Measurements from ENCODE around the gene RAB20. TPM values are rescaled to one million over a fixed set of nuclear protein-coding genes. Genes with fewer than 3 reads are reported as not detected.

RAB20 gene
- total RNA-seq, 2 experiments from 2014 or later, result 8.8 to 9.9 TPM

- Mint-ChIP-seq H3K4me3 (no peak overlapping the region), H3K9me3 (no peaks in the 10 kb centered on the region), H3K4me1 (peaks cover 15% of the 10 kb centered on the region), H3K27ac (no peak overlapping the region), H3K36me3 (no peaks in the 10 kb centered on the region), H3K27me3 (no peaks in the 10 kb centered on the region)
- ATAC-seq (ENCODE audit: low read depth) (no peak), DNase-seq (no peak)
- POLR2A ChIA-PET, result no interaction called here
These were observed 43.9 kb downstream of the RAB20 start for GRCh38 chr13:110517505-110518225.

- DNase-seq (no peak), ATAC-seq (ENCODE audit: low read depth) (no peak)
- H3K9me3 Mint-ChIP-seq, result no peaks in the 10 kb centered on the region
- no peak overlapping the region for H3K27ac Mint-ChIP-seq
- H3K4me1 Mint-ChIP-seq, result peaks cover 15% of the 10 kb centered on the region
- peaks cover 2% of the 10 kb centered on the region for H3K27me3 Mint-ChIP-seq
- POLR2A ChIA-PET, result no interaction called here
- H3K36me3 Mint-ChIP-seq, result no peaks in the 10 kb centered on the region
- H3K4me3 Mint-ChIP-seq, result no peak overlapping the region
These were observed 45.0 kb downstream of the RAB20 start for GRCh38 chr13:110516500-110516899.

- POLR2A ChIA-PET, result no interaction called here
- Mint-ChIP-seq H3K9me3 (no peaks in the 10 kb centered on the region), H3K27ac (no peak overlapping the region), H3K4me3 (no peak overlapping the region), H3K36me3 (no peaks in the 10 kb centered on the region), H3K4me1 (peaks cover 5% of the 10 kb centered on the region), H3K27me3 (peaks cover 6% of the 10 kb centered on the region)
- DNase-seq, result no peak
- ATAC-seq (ENCODE audit: low read depth), result no peak
These were observed 49.3 kb downstream of the RAB20 start for GRCh38 chr13:110512198-110512740.

- H3K9me3 Mint-ChIP-seq, result no peaks in the 10 kb centered on the region
- DNase-seq (no peak), ATAC-seq (ENCODE audit: low read depth) (no peak)
- POLR2A ChIA-PET, result no interaction called here
- H3K4me3 Mint-ChIP-seq, result no peak overlapping the region
- H3K27ac Mint-ChIP-seq, result no peak overlapping the region
- peaks cover 5% of the 10 kb centered on the region for H3K4me1 Mint-ChIP-seq
- H3K36me3 Mint-ChIP-seq, result no peaks in the 10 kb centered on the region
- H3K27me3 Mint-ChIP-seq, result peaks cover 6% of the 10 kb centered on the region
These were observed 49.9 kb downstream of the RAB20 start for GRCh38 chr13:110511509-110512181.

- DNase-seq (no peak), ATAC-seq (ENCODE audit: low read depth) (no peak)
- no peaks in the 10 kb centered on the region for H3K9me3 Mint-ChIP-seq
- H3K4me3 Mint-ChIP-seq, result no peak overlapping the region
- peaks cover 6% of the 10 kb centered on the region for H3K27me3 Mint-ChIP-seq
- no peaks in the 10 kb centered on the region for H3K36me3 Mint-ChIP-seq
- peaks cover 4% of the 10 kb centered on the region for H3K4me1 Mint-ChIP-seq
- H3K27ac Mint-ChIP-seq, result no peak overlapping the region
- POLR2A ChIA-PET, result no interaction called here
These were observed 51.3 kb downstream of the RAB20 start for GRCh38 chr13:110509971-110510786.

- Mint-ChIP-seq H3K27me3 (peaks cover 6% of the 10 kb centered on the region), H3K4me1 (no peaks in the 10 kb centered on the region), H3K27ac (no peak overlapping the region), H3K9me3 (no peaks in the 10 kb centered on the region), H3K4me3 (no peak overlapping the region), H3K36me3 (no peaks in the 10 kb centered on the region)
- ATAC-seq (ENCODE audit: low read depth) (no peak), DNase-seq (no peak)
- POLR2A ChIA-PET, result no interaction called here
These were observed 52.0 kb downstream of the RAB20 start for GRCh38 chr13:110509478-110509926.

- Mint-ChIP-seq H3K9me3 (no peaks in the 10 kb centered on the region), H3K27me3 (peaks cover 6% of the 10 kb centered on the region), H3K27ac (no peak overlapping the region), H3K4me1 (no peaks in the 10 kb centered on the region), H3K4me3 (no peak overlapping the region), H3K36me3 (no peaks in the 10 kb centered on the region)
- DNase-seq, result no peak
- POLR2A ChIA-PET, result no interaction called here
- ATAC-seq (ENCODE audit: low read depth), result no peak
These were observed 53.7 kb downstream of the RAB20 start for GRCh38 chr13:110507678-110508381.

GRCh38 chr13:110506859-110507566 is 54.5 kb downstream of the RAB20 start:
- H3K27ac Mint-ChIP-seq, result no peak overlapping the region
- ATAC-seq (ENCODE audit: low read depth), result no peak
- peaks cover 6% of the 10 kb centered on the region for H3K27me3 Mint-ChIP-seq
- no peaks in the 10 kb centered on the region for H3K36me3 Mint-ChIP-seq
- POLR2A ChIA-PET, result no interaction called here
- H3K4me1 Mint-ChIP-seq, result no peaks in the 10 kb centered on the region
- no peaks in the 10 kb centered on the region for H3K9me3 Mint-ChIP-seq
- no peak overlapping the region for H3K4me3 Mint-ChIP-seq
- no peak for DNase-seq

- Mint-ChIP-seq H3K4me1 (no peaks in the 10 kb centered on the region), H3K4me3 (no peak overlapping the region), H3K36me3 (no peaks in the 10 kb centered on the region), H3K9me3 (no peaks in the 10 kb centered on the region), H3K27ac (no peak overlapping the region), H3K27me3 (peaks cover 3% of the 10 kb centered on the region)
- no peak for DNase-seq
- POLR2A ChIA-PET, result no interaction called here
- ATAC-seq (ENCODE audit: low read depth), result no peak
These were observed 55.1 kb downstream of the RAB20 start for GRCh38 chr13:110506396-110506795.

- Mint-ChIP-seq H3K4me1 (no peaks in the 10 kb centered on the region), H3K4me3 (no peak overlapping the region), H3K36me3 (no peaks in the 10 kb centered on the region), H3K27ac (no peak overlapping the region), H3K9me3 (no peaks in the 10 kb centered on the region), H3K27me3 (no peaks in the 10 kb centered on the region)
- DNase-seq, result no peak
- POLR2A ChIA-PET, result no interaction called here
- ATAC-seq (ENCODE audit: low read depth), result no peak
These were observed 55.9 kb downstream of the RAB20 start for GRCh38 chr13:110505594-110505993.

- H3K27ac Mint-ChIP-seq, result no peak overlapping the region
- no peaks in the 10 kb centered on the region for H3K36me3 Mint-ChIP-seq
- POLR2A ChIA-PET, result no interaction called here
- no peaks in the 10 kb centered on the region for H3K27me3 Mint-ChIP-seq
- no peak overlapping the region for H3K4me3 Mint-ChIP-seq
- H3K9me3 Mint-ChIP-seq, result no peaks in the 10 kb centered on the region
- no peak for DNase-seq
- no peak for ATAC-seq (ENCODE audit: low read depth)
- no peaks in the 10 kb centered on the region for H3K4me1 Mint-ChIP-seq
These were observed 57.5 kb downstream of the RAB20 start for GRCh38 chr13:110503979-110504499.

- H3K27ac Mint-ChIP-seq, result no peak overlapping the region
- ATAC-seq (ENCODE audit: low read depth) (no peak), DNase-seq (no peak)
- H3K4me3 Mint-ChIP-seq, result no peak overlapping the region
- no peaks in the 10 kb centered on the region for H3K4me1 Mint-ChIP-seq
- peaks cover 3% of the 10 kb centered on the region for H3K27me3 Mint-ChIP-seq
- H3K36me3 Mint-ChIP-seq, result no peaks in the 10 kb centered on the region
- no peaks in the 10 kb centered on the region for H3K9me3 Mint-ChIP-seq
- POLR2A ChIA-PET, result no interaction called here
These were observed 58.3 kb downstream of the RAB20 start for GRCh38 chr13:110503037-110503901.

Measured in activated naive CD8-positive, alpha-beta T cell treated with anti-CD3 and anti-CD28 coated beads, Interleukin-2, amount 10 ng/mL, durations not matched to agents 7 days and 5 days (primary cell).